ENCODE results near the gene ATAD3B.
"Not testable (repeated sequence)": the region's sequence is repeated elsewhere in the genome, so short reads cannot be mapped to it uniquely, and the experiment has no call there.

The ATAD3B gene

DNA sequence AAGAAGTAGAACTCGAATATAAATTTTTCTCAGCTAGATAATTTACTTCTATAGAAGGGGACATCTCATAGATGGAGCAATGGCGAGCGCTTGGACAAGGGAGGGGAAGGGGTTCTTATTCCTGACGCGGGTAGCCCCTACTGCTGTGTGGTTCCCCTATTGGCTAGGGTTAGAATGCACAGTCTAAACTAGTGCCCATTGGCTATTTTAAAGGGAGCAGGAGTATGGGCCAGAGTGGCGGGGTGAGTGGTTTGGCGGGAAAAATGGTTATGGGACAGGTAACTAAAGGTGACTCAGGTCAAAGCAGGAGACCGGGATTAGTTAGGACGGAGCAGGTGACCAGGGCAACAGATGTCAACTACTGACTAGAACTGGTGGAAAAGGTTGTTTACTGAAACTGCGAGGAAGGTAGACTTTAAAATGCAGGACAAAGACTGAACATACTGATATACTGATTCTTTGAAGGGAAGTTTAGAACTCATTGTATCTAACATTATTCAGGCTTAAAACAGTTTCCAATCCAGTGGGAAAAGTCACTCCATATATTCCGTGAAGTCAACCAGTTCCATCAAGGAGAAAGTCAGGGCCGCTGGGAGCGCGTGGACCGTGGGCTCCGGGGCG, 39.5 kb downstream of the ATAD3B start:
- Histone ChIP-seq H3K9ac (ENCODE audit: insufficient read length, low read depth) (peak overlapping the region; percentile 95), H3K27me3 (ENCODE audit: insufficient read depth, insufficient read length) (no peaks in the 10 kb centered on the region), H3K9me3 (ENCODE audit: insufficient read depth, low read length) (no peaks in the 10 kb centered on the region), H3K4me3 (ENCODE audit: insufficient read length, low read depth) (peak overlapping the region; percentile 71), H3K36me3 (ENCODE audit: insufficient read depth, insufficient read length, low read length) (peaks cover 13% of the 10 kb centered on the region), H3K4me1 (ENCODE audit: insufficient read depth, insufficient read length) (no peaks in the 10 kb centered on the region)
- no peak for DNase-seq (ENCODE audit: low read depth, low spot score)
- TF ChIP-seq ZNF274 (IDR thresholded peaks at IDR 0.05; ENCODE audit: low read depth, low read length) = no peak
- no peak for TF ChIP-seq YY1 (IDR thresholded peaks at IDR 0.05; ENCODE audit: insufficient read depth, insufficient read length)
- no peak for TF ChIP-seq SUZ12 (IDR thresholded peaks at IDR 0.05; ENCODE audit: extremely low read depth, insufficient read depth, insufficient read length)

DNA sequence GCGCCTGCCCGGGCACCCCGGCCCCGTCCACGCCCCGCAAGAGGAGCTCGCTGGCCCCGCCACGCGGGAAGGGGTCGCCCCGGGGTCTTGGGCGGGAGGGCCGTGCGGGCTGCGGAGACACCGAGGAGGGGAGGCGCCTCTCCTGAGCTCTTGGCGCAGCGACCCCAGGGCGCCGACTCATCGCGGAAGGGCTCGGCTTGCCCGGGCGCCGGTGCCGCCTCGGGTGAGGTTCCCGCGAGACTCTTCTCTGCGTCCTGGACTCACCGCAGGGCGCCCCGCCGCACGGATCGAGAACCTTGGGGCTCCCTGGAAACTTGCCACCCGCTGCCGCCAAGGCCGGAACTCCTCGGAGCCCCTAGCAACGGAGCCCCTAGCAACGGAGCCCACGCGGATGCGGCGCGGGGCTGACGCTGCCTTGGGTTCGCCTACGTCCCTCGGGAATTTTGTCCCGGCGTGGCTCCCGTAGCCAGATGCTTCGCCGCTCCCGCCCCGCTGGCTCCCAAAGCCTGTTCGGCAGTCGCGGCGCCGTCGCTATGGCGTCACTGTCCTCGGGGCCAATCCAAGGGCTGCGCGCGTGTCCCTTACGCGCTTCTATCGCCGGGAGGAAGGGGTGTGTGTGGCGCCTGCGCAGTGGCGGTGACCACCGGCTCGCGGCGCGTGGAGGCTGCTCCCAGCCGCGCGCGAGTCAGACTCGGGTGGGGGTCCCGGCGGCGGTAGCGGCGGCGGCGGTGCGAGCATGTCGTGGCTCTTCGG, 40.1 kb downstream of the ATAD3B start, which contains the start of gene ATAD3A:
TSS of gene ATAD3A (plus strand) at position 630 of the 753 bp plus-strand sequence. CDS start at position 737, 107 bp downstream.
- Histone ChIP-seq H3K4me1 (ENCODE audit: insufficient read depth, insufficient read length) (no peaks in the 10 kb centered on the region), H3K9ac (ENCODE audit: insufficient read length, low read depth) (peak within 1 kb of the TSS; percentile 95), H3K27me3 (ENCODE audit: insufficient read depth, insufficient read length) (no peaks in the 10 kb centered on the region), H3K36me3 (ENCODE audit: insufficient read depth, insufficient read length, low read length) (peaks cover 18% of the 10 kb centered on the region), H3K4me3 (ENCODE audit: insufficient read length, low read depth) (peak within 1 kb of the TSS; percentile 71), H3K9me3 (ENCODE audit: insufficient read depth, low read length) (no peaks in the 10 kb centered on the region)
- DNase-seq (ENCODE audit: low read depth, low spot score) = peak; percentile 90
- TF ChIP-seq ZNF274 (IDR thresholded peaks at IDR 0.05; ENCODE audit: low read depth, low read length) = no peak
- TF ChIP-seq SUZ12 (IDR thresholded peaks at IDR 0.05; ENCODE audit: extremely low read depth, insufficient read depth, insufficient read length) = no peak
- no peak for TF ChIP-seq YY1 (IDR thresholded peaks at IDR 0.05; ENCODE audit: insufficient read depth, insufficient read length)

DNA sequence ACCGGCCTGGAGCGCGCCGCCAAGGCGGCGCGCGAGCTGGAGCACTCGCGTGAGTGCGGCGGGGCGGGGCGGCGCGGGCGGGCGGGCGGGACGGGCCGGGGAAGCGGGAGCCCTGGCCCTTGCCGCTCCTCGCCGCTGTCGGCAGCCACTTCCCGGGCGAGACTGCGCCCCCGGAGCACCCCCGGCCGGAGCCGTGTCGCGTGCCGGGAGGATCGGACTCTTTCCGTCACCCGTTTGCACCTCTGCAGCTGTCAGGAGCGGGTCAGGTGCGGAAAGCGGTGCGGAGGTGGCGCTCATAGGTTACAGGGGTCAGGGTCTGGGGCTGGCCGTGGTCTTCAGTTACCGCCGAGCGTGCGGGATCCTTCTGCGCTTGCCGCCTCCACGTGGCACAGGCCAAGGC, 40.9 kb downstream of the ATAD3B start:
- Histone ChIP-seq H3K9ac (ENCODE audit: insufficient read length, low read depth) (peak overlapping the region; percentile 51), H3K4me3 (ENCODE audit: insufficient read length, low read depth) (peak overlapping the region; percentile 31), H3K36me3 (ENCODE audit: insufficient read depth, insufficient read length, low read length) (peaks cover 19% of the 10 kb centered on the region)
- H3K27me3 ChIP-seq (ENCODE audit: insufficient read depth, insufficient read length); DNase-seq (ENCODE audit: low read depth, low spot score); H3K4me1 ChIP-seq (ENCODE audit: insufficient read depth, insufficient read length); H3K9me3 ChIP-seq (ENCODE audit: insufficient read depth, low read length): not testable (repeated sequence)

DNA sequence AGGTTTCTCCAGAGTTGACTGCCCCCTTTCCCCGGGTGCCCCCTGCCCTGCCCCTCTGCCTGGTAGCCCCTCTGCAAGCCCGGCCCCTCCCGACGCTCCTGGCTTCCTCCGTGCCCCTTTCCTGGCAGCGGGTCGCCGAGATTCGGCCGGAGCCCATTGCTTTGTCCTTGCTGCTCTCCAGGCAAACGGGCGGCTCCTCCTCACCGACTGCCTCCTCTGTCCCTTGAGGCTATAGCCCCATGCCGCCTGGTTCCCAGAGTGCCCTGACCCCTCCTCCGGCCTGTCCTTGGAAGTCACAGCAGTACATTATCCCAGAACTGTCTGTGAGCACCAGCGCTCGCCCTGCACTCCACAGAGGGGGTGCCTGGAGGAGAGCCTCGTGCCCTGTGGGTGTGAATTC, 42.1 kb downstream of the ATAD3B start:
- H3K4me3 ChIP-seq (ENCODE audit: insufficient read length, low read depth); DNase-seq (ENCODE audit: low read depth, low spot score); H3K9ac ChIP-seq (ENCODE audit: insufficient read length, low read depth): not testable (repeated sequence)

DNA sequence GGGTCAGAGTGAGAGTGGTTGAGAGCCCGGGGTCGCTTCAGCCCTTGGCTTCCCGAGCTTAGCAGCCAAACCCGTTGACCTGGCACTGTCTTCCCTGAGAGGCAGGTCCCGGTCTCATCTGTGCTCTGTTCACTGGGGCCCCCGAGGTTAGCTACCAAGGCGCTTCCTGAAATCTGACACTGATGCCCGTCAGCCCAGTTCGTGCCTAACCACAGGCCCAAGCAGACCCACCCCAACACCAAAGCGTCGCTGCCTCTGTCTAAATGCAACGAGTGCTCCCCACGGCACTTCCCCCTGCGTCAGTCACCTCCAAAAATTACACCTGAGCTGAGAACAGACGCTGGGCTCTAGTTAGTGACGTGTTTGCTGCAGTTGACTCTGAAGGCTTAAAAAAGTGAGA, 42.8 kb downstream of the ATAD3B start:
- H3K9me3 ChIP-seq (ENCODE audit: insufficient read depth, low read length) = not testable (repeated sequence)

More for the DNA sequence above, 42.1 kb downstream of the ATAD3B start:
- H3K27me3 ChIP-seq (ENCODE audit: insufficient read depth, insufficient read length); H3K9me3 ChIP-seq (ENCODE audit: insufficient read depth, low read length); H3K4me1 ChIP-seq (ENCODE audit: insufficient read depth, insufficient read length): not testable (repeated sequence)
- peaks cover 28% of the 10 kb centered on the region for H3K36me3 ChIP-seq (ENCODE audit: insufficient read depth, insufficient read length, low read length)

DNA sequence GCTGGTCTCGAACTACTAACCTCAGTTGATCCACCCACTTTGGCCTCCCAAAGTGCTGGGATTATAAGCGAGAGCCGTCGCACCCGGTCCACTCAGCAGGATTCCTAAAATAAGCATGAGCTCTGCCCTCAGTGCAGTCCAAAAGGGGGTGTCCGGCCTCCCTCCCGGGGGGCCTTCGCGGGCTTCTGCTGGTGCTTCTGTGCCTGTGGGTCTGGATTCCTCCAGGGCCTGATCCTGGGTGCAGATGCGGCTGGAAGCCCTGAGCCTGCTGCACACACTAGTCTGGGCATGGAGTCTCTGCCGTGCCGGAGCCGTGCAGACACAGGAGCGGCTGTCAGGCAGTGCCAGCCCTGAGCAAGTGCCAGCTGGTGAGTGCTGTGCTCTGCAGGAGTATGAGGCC, 45.4 kb downstream of the ATAD3B start:
- H3K4me3 ChIP-seq (ENCODE audit: insufficient read length, low read depth); H3K9ac ChIP-seq (ENCODE audit: insufficient read length, low read depth); H3K4me1 ChIP-seq (ENCODE audit: insufficient read depth, insufficient read length); DNase-seq (ENCODE audit: low read depth, low spot score); H3K9me3 ChIP-seq (ENCODE audit: insufficient read depth, low read length); H3K27me3 ChIP-seq (ENCODE audit: insufficient read depth, insufficient read length): not testable (repeated sequence)
- H3K36me3 ChIP-seq (ENCODE audit: insufficient read depth, insufficient read length, low read length) = peaks cover 48% of the 10 kb centered on the region

More for the DNA sequence above, 42.8 kb downstream of the ATAD3B start:
- H3K27me3 ChIP-seq (ENCODE audit: insufficient read depth, insufficient read length); H3K4me1 ChIP-seq (ENCODE audit: insufficient read depth, insufficient read length); H3K9ac ChIP-seq (ENCODE audit: insufficient read length, low read depth); H3K4me3 ChIP-seq (ENCODE audit: insufficient read length, low read depth); DNase-seq (ENCODE audit: low read depth, low spot score): not testable (repeated sequence)
- H3K36me3 ChIP-seq (ENCODE audit: insufficient read depth, insufficient read length, low read length) = peaks cover 29% of the 10 kb centered on the region

DNA sequence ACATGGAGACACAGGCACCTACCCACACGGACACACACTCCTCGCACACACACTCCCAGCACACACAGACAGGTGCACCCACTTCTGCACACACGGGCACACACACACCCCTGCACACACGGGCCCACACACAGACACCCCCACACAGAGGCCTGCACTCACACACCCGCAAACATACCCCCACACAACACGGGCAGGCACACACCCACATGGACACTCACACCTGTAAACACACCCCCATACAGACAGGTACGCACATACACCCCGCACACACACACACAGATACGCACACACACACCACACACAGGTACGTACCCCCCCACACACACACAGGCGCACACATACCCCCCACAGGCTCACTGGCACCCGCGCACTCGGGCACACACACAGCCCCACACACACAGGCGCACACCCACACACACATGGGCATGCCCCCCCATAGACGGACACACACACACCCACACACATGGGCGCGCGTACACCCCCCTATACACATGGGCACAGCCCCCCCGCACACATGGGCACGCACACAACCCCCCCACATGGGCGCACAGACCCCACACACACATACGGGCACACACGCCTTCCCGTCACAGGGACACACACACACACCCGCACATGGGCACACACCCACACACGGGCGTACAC, 46.5 kb downstream of the ATAD3B start:
- TF ChIP-seq YY1 (IDR thresholded peaks at IDR 0.05; ENCODE audit: insufficient read depth, insufficient read length) = no peak
- TF ChIP-seq SUZ12 (IDR thresholded peaks at IDR 0.05; ENCODE audit: extremely low read depth, insufficient read depth, insufficient read length) = no peak
- TF ChIP-seq ZNF274 (IDR thresholded peaks at IDR 0.05; ENCODE audit: low read depth, low read length) = no peak
- Histone ChIP-seq H3K9ac (ENCODE audit: insufficient read length, low read depth) (no peak overlapping the region), H3K4me3 (ENCODE audit: insufficient read length, low read depth) (no peak overlapping the region), H3K4me1 (ENCODE audit: insufficient read depth, insufficient read length) (no peaks in the 10 kb centered on the region), H3K36me3 (ENCODE audit: insufficient read depth, insufficient read length, low read length) (peaks cover 48% of the 10 kb centered on the region), H3K9me3 (ENCODE audit: insufficient read depth, low read length) (no peaks in the 10 kb centered on the region), H3K27me3 (ENCODE audit: insufficient read depth, insufficient read length) (no peaks in the 10 kb centered on the region)
- DNase-seq (ENCODE audit: low read depth, low spot score) = no peak

DNA sequence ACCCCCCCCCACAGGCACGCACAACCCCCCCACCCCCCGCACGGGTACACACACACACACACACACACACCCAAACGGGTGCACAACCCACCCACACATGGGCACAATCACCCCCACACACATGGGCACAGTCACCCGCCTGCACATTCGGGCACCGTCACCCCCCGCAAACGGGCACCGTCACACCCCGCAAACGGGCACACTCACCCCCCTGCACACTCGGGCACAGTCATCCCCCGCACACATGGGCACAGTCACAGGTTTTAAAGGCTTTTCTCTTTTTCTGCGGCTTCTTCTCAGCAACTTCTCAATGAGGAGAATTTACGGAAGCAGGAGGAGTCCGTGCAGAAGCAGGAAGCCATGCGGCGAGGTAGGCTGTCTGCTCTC, 47.0 kb downstream of the ATAD3B start:
- DNase-seq (ENCODE audit: low read depth, low spot score); H3K4me1 ChIP-seq (ENCODE audit: insufficient read depth, insufficient read length); H3K9me3 ChIP-seq (ENCODE audit: insufficient read depth, low read length); H3K4me3 ChIP-seq (ENCODE audit: insufficient read length, low read depth); H3K9ac ChIP-seq (ENCODE audit: insufficient read length, low read depth); H3K27me3 ChIP-seq (ENCODE audit: insufficient read depth, insufficient read length): not testable (repeated sequence)
- peaks cover 53% of the 10 kb centered on the region for H3K36me3 ChIP-seq (ENCODE audit: insufficient read depth, insufficient read length, low read length)

DNA sequence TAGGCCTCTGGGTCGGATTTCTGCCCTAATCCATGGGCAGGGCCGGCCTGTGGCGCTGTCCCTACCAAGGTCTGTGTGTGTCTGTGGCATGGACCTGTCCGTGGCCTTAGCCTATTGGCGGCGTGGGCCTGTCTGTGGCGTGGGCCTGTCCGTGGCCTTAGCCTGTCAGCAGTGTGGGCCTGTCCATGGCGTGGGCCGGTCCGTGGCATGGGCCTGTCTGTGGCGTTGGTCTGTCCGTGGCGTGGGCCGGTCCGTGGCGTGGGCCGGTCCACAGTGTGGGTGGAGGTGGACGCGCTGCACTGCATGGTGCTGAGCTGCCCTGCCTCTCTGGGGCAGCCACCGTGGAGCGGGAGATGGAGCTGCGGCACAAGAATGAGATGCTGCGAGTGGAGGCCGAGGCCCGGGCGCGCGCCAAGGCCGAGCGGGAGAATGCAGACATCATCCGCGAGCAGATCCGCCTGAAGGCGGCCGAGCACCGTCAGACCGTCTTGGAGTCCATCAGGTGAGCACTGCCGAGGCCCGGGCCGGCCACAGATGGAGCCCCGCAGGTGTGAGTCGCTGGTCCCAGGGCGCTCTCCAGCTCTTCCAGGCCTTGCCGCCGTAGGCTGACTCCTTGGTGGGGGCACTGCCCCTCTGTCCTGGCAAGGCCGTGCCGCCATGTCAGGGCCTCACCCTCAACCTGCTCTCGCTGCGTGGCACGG, 48.4 kb downstream of the ATAD3B start:
- not testable (repeated sequence) for H3K4me1 ChIP-seq (ENCODE audit: insufficient read depth, insufficient read length); H3K9me3 ChIP-seq (ENCODE audit: insufficient read depth, low read length); DNase-seq (ENCODE audit: low read depth, low spot score); H3K4me3 ChIP-seq (ENCODE audit: insufficient read length, low read depth); H3K9ac ChIP-seq (ENCODE audit: insufficient read length, low read depth); H3K27me3 ChIP-seq (ENCODE audit: insufficient read depth, insufficient read length)
- H3K36me3 ChIP-seq (ENCODE audit: insufficient read depth, insufficient read length, low read length) = peaks cover 53% of the 10 kb centered on the region

Measured in NT2/D1 (cell line).